ENCODE measurements around the gene ZNF460.
"Not testable (repeated sequence)": the region's sequence is repeated elsewhere in the genome, so short reads cannot be mapped to it uniquely, and the experiment has no call there.

Gene ZNF460

DNA sequence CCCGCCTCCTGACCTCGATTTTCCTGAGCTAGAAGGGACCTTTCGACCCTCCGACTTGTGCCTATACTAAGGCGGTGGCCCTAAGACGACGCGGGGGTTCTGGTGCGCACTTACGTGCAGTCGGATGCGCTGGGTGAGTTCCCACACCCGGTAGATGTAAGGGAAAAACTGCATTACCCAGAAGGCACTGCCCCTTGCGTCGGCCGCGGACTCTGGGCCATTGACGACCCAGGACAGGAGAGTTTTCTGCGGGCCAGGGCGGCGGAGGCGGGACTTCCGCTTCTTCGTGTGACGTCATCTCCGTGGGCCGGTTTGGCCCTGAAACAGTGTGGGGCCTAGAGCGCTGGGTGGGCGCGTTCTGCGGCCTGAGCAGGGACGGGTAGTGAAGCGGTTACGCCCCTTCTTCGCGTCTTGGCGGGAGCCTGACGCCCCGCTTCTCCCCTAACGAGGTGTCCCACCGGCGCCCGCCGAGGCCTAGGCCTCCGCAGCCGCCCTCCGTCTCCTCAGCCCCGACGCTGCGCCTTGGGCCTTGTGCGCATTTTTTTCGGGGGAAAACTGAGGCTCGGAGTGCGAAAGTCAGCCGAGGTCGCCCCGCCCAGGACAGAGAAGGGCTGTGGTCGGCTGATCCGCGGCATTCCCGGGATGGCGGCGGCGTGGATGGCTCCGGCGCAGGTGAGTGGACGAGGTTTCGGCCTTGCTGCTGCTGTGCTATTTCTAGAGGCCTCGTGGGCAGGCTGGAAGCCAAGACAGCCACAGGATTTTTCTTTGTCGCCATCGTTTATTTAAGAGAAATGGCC is at the start of gene ZNF460:
ZNF460 (plus strand) TSS at position 321 of the 797 bp plus-strand sequence; CDS start at position 643, 322 bp downstream.
- DNase-seq, result peak; percentile 81

DNA sequence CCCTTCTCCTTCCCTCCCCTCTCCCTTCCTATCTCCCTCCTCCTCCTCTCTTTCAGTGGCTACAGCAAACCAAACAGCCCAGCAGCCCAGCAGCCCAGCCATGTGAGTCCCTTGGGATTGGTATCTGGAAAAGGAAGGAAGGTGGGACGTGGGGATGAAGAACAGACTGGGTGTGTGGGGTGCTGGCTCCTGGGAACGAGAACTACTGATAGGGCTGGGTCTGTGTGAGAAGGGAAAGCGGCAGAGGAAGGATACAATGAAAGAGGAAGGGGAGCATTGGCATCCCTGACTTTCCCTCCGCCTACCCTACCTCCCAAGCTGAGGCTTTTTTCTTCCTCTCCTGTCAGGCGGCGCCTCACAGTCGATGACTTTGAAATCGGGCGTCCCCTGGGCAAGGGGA is 48.6 kb upstream of the ZNF460 start:
- no peak for DNase-seq

GRCh38 chr19:57233207-57233606 is 47.1 kb upstream of the ZNF460 start:
- no peak for DNase-seq

DNA sequence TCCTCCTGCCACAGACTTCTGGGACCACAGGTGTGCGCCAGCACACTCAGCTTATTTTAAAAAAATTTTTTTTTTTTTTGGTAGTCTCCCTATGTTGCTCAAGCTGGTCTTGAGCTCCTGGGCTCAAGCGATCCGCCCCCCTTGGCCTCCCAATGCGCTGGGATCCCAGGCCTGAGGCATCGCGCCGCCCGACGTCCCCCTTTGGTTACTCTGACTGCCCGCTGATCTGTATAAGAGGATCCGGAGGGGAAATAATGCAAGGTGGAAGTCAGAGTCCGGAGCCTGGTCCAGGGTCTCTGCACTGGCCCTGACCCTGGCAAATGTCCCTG is 40.3 kb upstream of the ZNF460 start:
- no peak for DNase-seq

DNA sequence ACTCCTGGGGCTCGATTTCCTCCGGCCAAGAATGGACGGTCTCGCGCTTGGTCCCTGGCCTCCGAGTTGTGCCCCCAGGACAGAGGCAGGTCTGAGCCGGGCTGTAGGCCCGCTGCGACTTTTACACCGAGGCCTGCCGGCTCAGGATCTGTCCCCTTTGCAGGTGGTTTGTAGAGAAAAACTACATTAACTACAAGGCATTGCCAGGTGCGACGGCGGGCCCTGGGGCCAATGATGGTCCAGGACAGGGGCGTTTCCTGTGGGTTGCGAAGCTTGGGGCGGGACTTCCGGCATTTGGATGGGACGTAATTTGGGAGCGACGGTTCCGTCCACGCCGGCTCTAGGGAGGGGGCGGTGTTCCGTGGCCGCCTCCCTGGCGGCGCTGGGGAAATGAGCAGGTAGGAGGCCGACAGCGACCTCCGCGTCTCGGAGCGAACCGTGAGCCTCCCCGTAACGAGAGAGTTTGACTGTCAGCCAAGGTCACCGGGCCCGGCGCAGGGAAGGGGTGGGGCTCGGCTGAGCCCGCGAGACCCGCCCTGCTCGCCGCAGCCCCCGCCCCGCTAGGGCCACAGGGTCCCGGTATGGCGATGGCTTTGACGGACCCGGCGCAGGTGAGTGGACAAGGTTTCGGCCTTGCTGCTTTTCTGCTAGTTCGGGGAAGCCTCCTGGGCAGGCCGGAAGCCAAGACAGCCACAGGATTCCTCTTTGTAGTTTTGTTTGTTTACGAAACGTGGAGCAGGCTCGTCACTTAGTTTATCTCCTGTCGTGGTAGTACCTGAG is 39.8 kb upstream of the ZNF460 start, which contains the start of gene ZNF805:
ZNF805 (plus strand) TSS at position 322 of the 780 bp plus-strand sequence; CDS start at position 582, 260 bp downstream.
- peak; percentile 59 for DNase-seq

- no peak for DNase-seq
These were observed 39.1 kb upstream of the ZNF460 start for GRCh38 chr19:57241176-57241575.

- no peak for DNase-seq
These were observed 37.5 kb upstream of the ZNF460 start for GRCh38 chr19:57242821-57243220.

GRCh38 chr19:57244513-57244912 is 35.8 kb upstream of the ZNF460 start:
- DNase-seq, result no peak

DNA sequence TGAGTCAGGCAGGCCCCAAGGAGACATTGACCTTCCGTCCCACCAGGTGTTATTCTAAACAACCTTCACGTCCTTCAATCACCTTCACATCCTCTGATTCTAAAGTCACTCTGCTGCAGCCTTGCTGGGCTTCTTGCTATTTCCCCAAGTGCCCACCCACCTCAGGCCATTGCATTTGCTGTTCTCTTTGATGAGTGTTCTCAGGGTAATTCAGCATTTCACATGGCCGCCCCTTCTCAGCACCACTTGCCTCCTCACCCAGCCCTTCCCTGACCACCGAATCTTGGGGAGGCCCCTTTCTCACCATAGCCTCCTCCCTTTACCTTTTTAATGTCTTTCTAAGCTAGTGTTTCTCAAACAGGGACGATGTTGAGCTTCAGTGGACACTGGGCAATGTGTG is 35.2 kb upstream of the ZNF460 start:
- DNase-seq, result no peak

DNA sequence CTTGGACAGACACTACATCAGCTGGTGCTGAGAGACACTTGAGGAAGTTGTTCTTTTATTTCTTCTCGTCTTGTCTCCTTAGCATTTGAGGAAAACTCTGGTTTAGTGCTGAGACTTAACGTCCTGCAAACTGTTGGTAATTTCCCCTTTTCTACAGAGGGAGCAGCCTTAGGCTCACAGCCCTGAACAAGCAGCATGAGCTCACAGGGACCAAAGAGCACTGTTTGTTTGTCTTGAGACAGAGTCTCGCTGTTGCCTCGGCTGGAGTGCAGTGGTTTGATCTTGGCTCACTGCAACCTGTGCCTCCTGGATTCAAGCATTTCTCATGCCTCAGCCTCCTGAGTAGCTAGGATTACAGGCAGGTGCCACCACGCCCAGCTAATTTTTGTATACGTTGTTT is 34.3 kb upstream of the ZNF460 start:
- DNase-seq, result no peak

DNA sequence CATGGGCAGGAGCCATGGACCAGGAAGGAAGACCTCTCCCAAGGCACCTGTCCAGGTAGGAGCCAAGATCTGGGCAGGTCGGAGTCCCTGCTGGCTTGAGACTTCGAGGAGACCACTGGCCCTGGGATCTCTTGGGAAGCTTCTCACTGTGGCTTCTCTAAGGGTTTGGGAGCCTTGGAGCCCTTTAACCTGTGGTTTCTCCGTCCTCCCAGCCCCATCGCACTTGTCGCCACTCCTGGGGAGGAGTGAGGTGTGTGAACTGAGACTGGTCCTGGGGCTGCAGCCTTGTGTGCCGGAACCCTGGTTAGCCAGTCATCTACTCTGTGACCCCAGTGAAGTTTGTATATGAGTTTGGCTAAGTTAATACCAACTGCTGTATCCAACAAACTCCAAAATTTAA is 31.6 kb upstream of the ZNF460 start:
- no peak for DNase-seq

DNA sequence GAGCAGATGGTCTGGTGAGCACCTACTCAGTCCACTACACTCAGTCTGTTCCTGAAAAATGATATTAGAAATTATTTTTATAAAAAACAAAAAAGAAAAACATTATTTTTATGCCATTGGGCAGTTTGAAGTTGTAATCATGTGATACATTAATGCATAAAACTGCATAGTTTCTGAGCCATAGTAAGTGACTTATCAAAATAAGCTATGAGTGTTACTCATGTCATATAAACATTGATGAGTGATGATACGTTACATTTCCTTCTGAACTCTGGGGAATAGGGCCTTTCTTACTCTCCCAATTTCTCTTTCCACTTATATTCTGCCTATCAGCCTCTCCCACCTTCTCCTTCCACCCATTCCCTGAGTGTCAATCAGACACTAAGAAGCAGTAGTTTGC is 31.0 kb upstream of the ZNF460 start:
- no peak for DNase-seq

DNA sequence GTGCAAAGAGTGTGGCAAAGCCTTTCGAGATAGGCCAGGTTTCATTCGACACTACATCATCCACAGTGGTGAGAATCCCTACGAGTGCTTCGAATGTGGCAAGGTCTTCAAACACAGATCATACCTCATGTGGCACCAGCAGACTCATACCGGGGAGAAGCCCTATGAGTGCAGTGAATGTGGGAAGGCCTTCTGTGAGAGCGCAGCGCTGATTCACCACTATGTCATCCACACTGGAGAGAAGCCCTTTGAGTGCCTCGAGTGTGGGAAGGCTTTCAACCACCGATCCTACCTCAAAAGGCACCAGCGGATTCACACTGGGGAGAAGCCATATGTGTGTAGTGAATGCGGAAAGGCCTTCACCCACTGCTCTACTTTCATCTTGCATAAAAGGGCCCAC is 26.5 kb upstream of the ZNF460 start:
- not testable (repeated sequence) for DNase-seq

DNA sequence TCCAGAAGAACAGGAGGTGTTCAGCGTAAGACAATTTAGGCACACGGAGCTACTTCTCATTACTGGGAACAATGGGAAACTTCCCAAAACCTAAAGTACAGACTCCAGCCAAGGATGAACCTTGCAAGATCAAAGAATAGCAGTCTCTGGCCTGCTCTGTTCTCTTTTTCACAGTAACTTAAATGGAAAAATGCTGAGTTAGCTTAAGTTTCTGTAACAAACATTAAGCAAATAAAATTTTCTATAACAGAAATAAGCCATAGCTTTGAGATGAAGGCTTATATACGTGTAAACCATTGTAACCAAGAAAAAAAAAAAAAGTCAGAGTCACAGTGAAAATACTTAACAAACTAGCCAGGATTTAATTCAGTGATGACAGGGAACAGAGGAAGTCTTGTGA is 18.2 kb upstream of the ZNF460 start:
- DNase-seq, result no peak

DNA sequence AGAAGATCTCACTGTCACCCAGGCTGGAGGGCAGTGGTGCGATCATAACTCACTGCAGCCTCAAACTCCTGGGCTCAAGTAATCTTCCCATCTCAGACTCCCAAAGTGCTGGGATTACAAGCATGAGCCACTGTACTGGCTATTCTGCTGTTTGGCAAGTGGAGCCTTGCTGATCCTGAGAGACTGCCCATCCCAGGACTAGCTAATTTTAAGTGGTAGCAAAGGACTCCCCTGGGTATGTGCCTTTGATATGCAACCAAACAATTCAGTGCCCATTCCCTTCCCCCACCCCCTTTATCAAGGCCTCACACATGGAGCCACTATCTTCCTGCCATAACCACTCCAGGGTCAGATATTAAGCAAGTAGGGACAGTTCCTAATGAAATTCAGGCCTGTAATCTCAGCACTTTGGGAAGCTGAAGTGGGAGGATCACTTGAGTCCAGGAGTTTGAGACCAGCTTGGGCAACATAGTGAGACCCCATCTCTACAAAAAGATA is 17.0 kb upstream of the ZNF460 start:
- DNase-seq, result no peak

DNA sequence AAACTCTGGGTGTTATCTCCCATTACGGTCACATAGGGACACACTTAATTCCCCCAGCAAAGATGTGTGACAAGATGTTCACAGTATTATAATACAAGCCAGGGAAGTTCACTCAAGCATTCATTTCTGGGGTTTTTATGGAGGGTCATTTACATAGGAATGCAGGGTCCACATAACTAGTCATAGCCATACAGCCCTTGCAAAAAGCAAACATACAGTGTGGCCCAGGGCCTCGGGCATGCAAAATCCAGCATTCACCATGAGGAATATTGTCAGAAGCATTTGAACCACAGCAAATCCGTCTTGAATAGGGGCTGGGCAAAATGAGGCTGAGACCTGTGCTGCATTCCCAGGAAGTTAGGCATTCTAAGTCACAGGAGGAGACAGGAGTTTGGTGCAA is 13.0 kb upstream of the ZNF460 start:
- no peak for DNase-seq

DNA sequence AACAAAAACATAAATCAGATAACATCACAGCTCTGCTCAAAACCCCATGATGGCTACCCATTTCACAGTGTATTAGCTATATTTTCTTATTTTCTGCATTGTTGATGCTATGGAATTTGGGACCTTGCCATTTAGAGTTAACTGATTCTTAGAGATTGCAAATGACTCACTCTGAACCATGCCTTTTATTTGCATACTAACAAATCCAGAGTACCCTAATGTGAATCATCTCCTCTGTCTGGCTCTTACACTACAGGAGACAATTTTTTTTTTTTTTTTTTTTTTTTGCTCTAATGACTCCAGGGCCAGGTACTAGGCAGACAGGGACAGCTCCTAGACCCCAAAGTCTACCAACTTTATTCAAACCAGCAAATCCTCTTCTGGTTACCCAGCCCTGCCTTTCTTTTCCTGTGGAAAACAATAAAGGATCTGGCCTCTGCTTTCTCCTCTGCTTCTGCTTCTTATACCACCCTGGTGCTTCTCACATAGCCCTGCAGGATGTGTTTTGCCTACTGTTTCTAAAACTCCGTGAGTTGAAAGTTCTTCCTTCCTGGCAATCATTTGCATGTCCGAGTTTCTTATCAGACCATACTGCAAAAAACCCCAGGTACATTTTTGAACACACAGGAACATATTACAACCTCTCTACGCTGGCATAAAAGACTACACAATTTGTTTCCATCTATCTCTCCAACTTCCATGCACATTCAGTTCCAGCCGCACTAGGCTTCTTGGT is 10.6 kb upstream of the ZNF460 start:
- DNase-seq, result no peak

GRCh38 chr19:57271280-57271679 is 9.0 kb upstream of the ZNF460 start:
- no peak for DNase-seq

DNA sequence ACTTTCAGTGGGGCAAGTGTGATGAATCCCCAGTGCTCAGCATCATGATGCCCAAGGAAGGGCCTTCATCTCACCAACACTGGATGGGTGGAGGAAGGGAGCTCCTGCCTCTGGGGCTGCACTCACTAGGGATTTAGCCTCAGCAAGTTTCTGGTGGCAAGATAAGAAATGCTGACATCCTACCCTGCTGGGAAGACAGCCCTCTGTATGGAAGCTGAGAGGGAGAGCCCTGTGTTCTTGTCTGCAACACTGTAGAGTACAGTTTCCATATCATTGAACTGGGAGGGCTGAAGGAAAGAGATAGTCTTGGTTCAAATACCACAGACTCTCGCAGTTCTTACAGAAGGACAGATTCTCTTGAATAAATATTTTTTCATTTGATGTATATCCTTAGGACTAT is 7.3 kb upstream of the ZNF460 start:
- DNase-seq, result no peak

DNA sequence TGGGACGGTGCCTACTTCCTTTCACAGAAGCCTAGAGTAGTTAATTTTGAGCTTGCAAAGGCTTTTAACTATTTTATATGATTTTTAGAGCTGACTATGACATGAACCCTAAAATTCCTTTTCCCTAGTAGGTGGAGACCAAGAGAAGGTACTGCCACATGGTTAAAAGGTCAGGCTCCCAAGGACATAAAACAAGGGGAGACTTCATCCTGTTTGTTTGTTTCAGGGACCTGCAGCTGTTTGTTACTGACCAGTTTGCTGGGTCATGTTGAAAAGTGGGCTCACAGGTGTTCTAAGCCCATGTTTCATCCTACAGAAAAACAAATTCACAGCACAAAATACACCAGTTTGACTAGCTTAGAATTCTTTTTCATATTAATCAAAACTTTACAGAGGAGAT is 3.9 kb upstream of the ZNF460 start:
- DNase-seq, result no peak

DNA sequence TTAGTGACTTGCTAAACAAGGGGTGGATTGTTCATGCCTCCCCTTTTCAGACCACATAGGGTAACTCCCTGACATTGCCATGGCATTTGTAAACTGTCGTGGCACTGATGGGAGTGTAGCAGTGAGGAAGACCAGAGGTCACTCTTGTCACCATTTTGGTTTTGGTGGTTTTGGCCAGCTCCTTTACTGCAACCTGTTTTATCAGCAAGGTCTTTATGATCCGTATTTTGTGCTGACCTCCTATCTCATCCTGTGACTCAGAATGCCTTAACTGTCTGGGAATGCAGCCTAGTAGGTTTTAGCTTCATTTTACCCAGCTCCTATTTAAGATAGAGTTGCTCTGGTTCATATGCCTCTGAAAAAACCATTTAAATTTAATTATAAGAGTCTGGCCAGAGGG is 1.8 kb upstream of the ZNF460 start:
- not testable (repeated sequence) for DNase-seq

- peak; percentile 62 for DNase-seq
These were observed 694 bp upstream of the ZNF460 start for GRCh38 chr19:57279418-57280164.

DNA sequence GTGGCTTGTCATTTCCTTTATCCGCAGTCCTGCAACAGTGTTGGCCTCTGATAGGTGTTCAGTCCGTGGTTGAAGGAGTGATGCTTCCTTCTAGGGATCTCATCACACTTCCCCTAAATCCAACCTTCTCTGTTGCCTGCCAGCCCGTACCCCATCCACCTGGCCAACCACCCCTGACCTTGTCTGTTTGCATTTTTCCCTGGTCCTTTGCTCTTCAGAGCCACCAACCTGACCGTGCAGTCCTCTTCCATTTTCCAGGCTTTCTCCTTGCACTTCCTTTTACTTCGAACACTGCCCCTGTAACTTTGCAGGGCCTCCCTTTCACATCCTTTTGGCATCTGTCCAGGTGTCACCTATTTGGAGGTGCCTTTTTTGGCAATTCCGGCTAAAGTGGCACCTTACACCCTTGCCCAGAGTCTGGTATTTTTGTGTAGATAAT is 696 bp downstream of the ZNF460 start:
- DNase-seq, result no peak

Data from GOT3 (cell line).